OCI-M1 (cell line): ENCODE measurements around the gene DUSP22.

ENCODE experiments used
- DNase-seq: peaks from one replicate; lab custom pipeline; 2025; lab: John Stamatoyannopoulos, UW

Gene DUSP22

DNA sequence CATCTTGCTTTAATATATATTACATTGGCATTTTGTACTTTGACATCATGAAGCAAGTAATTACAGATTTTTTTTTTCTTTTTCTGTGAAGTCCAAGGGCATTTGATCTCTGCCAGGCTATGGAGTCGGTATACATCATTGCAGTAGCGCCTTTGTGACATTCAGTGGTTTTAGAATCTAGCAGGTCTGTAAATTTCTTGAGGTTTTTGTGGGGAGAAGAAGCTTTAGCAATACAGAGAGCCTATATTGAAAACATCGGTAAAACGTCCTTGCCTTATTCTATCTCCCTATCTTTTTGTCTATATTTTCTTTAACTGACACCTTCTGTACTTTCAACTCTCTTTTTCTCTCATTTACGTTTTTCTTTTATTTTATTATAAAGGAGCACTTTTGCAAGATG lies 47.2 kb downstream of the DUSP22 start:
- DNase-seq, result no peak

DNA sequence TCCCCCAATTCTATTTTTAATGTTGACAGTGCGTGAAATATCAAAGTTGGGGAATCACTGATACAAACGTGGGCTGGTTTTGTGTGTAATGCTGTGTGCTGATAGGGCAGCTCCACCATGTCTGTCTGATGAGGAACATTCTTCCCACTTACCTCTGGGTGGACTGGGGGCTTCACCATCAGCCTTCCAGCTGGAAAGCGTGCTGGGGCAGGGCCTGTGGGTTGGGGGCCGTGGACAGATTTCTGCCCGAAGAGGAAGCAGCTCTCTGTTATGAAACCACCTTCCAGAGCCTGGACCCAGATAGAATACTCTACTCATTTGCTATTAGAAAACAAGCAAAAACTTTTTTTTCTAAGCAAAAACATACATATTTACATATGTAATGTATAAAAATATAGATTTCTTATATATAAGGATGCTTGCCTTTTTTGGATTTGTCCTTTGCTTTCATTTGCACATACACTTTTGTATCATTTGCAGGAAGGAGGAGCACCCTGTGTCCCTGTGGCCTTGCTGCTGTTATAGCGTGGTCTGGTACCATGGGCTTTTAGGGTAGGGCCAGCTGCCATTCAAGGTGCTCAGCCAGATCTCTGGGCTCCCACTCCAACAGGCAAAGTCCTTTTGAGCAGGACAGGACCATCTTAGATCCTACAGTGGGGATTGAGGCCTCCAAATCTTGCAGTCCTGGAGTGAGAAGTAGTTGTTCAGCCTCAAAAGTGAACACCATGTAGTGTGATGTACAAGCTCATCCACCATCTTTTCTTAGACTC lies 48.1 kb downstream of the DUSP22 start:
- DNase-seq, result no peak

DNA sequence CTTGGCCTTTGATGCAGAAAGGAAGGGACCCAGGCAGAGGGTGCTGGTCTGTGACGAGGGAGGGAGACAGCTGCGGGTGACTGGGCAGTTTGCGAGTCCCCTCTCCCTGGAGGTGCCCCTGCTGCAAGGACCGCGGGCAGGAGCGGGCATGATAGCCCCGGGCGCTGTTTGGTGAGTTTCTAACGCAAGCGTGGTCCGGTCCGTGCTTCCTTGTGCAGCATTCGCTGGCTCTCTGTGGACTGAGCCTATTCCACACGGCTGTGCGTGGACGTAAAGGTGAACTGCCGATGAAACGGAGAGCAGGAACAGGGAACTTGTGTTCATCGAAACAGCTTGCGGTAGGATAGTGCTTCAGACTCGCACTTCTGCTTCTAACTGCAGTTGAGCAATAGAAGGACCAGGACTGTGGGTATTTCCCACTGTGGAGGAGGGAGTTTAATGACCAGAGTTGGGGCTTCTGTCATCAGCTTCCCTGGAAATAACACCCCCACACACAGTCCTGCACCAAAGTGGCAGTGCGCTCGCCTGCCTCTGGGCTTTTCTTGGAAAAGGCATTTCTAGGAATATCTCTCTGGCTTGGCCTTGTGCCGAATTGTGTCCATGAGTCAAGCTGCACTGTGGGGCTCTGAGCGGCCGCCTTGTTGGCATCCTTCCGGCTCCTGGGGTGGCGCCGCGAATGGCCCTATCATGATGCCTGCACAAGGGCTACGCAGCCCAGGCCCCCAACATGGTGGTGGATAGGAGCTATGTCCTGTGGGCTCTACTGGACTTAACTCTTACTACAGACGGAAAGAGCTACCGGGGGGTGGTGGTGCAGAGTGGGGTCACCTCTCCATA lies 48.9 kb downstream of the DUSP22 start:
- DNase-seq, result no peak

DNA sequence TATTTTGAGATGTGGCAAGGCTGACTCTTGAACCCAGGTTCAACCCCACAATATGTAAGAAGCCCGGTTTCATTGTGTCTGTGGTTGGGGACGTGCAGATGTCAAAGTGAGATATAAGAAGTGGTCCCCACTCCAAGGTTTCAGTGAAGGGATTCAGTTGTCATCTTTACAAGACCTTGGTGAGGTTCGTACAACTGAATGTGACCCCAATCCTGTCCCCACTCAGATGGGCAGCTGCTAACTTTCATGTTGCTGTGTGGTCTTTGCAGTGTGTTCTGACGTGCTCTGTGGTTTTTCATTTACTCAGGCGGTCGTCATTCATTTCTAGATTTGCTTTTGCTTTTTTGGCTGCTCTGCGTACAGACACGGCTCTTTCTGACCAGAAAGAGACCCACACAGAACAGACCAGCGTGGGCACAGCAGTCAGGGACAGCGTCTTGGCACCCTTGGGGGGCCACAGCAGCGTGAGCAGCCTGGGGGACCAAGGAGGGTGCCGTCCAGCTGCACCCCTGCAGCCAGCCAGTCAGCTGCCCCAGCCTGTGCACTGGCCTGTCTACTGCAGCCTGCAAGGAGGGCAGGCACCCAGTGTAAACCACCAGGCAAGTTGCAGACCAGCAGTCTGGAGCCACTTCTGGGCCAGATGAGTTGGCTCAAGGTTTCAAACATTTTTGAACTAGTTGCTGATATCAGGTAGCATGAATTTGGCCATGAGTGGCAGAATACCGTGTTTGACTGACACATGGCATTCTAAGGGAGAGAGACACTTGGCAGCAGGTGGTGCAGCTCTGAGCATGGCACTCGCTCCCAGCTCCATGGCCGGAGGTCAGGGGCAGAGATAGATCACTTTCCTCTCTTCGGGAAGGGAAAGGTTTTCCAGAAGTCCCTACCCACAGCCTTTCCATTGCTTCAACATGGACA lies 49.9 kb downstream of the DUSP22 start:
- DNase-seq, result no peak

DNA sequence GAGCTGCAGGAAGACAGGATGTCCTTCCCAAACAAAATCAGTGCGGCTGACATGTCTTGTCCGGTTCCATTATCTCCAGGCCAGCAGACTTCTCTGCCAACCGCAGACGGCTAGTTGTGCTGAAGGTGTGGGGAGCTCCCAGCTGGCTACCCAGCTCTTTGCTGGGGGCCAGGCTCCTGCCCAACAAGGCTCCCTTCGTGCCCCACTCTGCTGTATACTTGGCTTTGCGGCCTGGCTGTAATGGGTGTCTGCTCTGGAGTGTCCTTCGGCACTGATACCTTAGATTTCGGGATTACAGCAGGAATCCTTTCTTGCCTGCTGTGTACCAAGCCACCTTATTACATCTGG lies 50.5 kb downstream of the DUSP22 start:
- no peak for DNase-seq

DNA sequence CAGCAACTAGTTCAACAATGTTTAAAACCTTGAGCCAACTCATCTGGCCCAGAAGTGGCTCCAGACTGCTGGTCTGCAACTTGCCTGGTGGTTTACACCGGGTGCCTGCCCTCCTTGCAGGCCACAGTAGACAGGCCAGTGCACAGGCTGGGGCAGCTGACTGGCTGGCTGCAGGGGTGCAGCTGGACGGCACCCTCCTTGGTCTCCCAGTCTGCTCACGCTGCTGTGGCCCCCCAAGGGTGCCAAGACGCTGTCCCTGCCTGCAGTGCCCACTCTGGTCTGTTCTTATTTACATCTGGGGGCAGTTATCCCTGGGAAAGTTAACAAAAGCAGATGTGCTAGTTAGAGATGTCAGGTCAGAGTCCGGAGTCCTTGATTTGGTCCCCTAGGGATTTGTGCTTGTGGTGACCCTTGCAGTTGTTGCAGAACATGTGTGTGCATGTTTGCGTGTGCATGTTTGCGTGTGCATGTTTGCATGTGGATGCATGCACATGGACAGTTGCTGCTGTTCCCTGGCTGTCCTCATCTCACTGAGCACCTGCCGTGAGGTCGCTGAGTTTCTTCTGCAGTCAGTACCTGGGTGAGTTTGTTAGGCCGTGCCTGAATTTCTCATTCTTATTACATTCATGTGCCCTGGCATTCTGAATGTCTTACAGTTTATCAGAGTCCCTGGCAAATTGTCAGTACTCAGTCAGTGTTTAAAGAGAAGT lies 51.1 kb downstream of the DUSP22 start:
- DNase-seq, result no peak

DNA sequence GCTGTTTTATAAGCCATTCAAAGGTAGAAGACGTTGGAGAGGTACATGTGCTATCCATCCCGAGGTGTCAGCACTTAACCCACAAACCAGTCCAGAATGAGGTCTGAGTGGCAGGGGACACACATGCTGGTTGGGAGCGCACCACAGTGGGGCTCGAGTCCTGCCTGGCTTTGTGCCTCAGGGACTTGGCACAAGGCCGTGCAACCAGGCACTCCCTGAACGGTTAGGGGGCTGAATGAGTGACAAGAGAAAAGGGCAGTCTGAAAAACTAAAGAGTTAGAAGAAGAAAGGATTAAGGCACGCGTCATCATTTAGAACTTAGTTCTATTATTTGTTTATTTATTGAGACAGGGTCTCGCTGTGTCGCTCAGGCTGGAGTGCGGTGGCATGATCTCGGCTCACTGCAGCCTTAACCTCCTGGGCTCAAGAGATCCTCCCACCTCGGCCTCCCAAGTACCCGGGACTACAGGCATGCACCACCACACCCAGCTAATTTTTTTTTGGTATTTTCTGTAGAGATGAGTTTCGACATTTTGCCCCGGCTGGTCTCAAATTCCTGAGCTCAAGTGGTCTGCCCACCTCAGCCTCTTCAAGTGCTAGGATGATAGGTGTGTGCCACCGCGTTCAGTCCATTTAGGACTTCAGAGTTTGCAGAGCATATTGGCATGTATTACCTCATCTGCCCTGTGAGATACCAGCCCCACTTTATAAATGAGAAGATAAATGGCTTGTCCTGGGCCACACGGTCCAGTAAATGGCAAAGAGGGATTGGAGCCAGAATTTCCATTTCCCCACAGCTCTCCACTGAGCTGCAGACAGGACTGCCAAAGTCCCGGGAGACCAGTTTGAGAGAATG lies 51.9 kb downstream of the DUSP22 start:
- no peak for DNase-seq

DNA sequence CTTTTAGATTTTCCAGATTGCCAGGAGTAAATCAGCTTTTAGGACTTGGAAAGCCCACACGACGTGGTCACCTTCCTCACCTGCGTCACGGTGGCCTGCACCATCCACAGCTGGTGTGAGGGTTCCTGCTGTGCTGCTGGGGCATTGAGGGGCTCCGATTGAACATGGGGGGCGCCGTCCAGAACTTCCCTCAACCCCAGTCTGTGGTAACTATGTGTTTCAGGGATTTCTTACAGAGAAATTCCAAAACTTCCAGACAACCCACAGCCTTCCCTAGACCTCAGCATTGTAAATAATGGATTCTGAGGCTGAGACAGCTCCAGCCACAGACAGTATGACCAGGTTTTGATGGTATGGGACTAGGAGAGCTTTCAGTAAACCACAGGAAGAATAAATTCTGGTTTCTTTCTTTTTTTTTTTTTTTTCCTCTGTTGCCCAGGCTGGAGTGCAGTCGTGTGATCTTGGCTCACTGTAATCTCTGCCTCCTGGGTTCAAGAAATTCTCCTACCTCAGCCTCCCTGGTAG lies 52.6 kb downstream of the DUSP22 start:
- DNase-seq, result no peak

DNA sequence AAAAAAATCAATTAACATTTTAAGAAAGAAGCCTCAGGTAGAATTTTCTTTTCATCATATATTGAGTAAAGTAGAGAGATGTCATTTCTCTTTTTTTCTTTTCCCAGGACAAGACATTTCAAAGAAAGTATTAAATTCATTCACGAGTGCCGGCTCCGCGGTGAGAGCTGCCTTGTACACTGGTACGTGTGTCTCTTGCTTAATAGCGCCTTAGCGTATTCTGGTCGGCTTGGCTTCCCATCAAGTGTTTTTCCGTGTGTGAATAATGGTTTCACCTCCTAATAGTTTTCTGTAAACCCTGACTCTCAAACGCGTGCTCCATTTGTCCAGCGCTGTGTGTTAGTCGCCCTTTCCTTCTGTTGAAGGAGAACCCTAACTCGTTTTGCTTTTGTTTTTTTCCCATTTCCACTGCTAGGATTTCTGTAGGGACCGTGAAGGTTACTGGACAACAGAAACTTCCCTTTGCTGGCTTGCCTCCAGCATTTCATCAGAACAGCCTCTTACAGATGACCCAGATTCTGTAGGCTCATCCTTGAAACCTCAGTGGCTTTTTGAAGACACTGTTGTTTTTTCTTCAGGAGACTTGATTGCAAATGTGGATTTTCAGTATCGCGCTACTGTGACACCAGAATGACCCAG lies 53.6 kb downstream of the DUSP22 start:
- DNase-seq, result no peak

DNA sequence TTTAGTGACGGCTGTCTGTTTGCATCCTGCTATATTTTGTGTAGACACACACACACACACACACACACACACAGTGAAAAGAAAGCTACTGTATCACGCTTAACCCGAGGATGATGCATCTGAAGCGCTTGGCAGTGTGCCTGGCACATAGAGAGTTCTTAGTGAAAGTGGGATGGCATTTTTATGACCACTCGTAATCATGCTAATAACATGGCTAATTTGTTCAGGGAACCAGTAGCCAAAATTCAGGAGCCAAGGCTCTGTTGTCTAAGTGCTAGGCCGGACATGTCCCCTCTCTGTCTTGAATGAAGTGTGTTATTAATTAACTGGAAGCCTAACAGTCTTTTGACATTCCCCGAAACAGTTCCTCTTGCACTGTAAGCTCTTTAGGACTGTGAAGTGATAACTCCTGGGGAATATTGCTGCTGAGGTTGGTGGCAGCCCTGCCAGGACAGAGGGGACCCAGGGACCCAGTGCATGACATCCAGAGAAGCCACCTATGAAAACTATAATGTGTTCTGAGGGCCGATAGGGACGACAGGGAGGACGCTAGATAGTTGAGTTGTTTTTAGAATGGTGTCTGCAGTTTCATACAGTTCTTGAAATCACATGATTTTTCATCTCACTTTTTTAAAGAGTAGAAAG lies 54.2 kb downstream of the DUSP22 start:
- DNase-seq, result no peak

DNA sequence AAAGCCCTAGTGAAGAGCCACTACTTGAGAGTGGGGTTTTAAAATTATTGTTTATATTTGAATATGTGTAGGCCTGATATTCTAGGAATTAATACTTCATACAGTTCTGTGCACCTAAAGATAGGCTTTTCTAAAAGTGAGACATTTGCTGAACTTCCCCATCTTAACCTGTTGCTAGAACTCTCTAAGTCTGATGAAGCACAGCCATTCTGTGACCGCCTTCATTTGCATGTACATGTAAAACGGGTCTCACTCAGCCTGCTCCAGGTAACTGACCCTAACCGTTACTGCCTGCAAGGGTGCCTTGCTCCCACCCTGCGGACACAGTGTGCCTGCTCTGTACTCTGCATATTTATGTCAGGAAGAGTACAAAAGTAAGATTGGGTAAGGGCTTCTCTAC lies 54.9 kb downstream of the DUSP22 start:
- DNase-seq, result no peak

DNA sequence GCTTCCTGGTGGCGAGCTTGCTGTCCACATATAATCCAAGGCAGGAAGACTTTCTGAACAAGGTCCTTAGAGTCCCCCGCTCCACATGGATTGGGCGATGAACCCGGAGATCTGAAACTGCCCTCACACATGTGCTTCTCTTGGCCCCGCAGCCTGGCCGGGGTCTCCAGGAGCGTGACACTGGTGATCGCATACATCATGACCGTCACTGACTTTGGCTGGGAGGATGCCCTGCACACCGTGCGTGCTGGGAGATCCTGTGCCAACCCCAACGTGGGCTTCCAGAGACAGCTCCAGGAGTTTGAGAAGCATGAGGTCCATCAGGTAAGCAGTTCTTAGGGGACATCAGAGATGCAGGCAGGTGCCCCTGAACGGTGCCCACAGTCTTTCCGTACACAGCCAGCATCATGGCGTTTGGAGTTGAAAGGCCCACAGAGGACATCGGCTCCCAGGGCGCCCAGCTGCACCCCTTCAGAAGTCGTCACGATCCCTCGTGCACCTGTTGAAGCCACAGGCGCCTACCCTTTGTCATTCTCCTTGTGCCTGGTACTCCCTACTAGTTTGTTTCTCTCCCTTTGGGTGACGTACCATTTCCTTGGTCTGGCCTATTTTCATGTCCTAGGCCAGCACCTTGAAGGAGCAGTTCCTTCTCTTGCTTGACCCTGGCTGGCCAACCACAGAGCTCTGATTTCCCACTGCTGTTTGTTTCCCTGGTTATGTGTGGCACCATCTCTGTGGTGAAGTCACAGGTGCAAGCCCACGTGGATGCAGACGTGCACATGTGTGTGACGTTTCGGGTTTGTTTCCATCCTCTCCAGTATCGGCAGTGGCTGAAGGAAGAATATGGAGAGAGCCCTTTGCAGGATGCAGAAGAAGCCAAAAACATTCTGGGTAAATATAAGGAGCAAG lies 55.9 kb downstream of the DUSP22 start:
- DNase-seq, result no peak

DNA sequence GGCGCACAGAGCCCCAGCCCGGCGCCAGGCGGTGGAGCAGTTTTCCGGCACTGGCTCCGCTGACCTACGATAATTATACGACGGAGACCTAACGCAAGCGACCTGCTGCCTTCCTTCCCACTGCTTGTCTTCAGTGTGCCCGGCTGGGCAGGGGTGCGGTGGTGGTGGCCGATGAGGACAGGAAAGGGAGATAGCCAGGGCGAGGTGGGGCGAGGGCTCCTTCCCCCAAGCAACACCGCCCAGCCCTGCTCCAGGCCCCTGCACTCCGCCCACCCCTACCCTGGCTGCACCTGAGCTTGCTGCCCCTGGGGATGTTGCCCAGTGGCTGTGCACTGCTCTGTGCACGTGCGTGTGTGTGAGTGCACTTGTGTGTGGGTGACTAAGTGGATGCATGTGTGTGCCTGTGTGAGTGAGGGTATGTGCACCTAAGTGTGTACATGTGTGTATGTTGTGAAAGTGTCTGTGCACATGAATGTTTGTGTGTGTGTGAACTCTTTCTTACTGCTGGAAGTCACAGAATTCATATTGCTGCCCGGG lies 56.6 kb downstream of the DUSP22 start:
- no peak for DNase-seq

DNA sequence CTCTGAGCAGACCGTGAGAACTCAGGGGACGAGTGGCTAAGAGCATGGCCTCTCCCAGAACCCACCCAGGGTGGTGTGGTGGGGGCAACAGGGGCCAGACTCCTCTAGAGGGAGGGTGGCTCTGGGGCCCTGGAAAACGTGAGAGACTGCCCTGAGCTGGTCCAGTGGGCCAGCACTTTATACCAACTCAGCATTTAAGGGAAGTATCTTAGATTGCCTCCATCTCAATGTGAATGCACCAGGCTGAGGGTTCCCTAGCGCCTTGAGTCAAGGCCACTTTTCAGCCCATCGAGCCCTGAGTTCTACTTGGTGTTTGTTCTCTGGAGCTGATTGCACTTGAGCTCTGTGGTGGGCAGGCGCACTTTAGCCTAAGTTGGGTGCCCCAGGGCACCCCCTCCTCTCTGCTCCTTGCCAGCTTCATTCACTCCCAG lies 57.2 kb downstream of the DUSP22 start:
- DNase-seq, result no peak

DNA sequence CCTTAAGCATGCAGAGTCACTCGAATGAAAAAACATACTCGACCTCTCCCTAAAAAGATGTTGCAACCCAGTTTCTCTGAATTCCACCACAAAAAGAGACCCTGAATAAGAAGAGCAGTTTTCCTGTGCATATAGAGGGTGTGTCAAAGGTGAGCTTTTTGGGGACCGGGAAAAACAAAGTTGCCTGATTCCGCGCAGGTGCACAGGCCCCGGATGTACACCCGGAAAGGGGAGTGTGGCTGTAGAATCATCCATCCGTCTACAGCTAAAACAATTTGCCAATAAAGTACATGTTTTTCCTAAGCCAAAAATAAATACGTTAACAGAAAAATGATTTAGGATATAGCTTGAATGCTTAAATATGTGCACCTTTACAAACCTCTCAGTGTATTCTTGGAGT lies 58.1 kb downstream of the DUSP22 start:
- DNase-seq, result no peak

DNA sequence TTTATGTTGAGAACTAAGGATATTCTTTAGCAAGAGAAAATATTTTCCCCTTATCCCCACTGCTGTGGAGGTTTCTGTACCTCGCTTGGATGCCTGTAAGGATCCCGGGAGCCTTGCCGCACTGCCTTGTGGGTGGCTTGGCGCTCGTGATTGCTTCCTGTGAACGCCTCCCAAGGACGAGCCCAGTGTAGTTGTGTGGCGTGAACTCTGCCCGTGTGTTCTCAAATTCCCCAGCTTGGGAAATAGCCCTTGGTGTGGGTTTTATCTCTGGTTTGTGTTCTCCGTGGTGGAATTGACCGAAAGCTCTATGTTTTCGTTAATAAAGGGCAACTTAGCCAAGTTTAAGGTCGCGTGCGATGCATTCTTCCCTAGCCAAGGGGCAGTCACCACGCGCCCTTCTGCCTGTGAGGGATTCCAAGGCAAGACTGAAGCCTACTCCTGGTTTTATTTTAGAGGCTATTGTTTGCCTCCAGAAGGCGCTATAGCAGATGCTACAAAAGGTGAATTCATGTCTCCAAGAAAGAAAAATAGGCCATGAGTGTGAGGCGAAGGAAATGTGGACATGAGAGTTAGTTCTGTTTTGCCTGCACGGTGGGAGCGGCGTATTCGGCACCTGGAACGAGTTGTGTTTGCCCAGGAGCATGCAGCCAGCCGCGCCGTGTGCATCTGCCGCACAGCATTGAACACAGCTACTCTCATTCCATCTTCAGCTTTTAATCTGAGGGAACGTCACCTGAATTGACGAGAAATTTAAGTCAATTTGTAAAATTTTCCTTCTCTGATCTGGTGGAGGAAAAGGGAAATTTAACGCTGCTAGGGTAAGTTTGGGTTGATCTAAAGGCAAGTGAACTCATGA lies 59.0 kb downstream of the DUSP22 start:
- no peak for DNase-seq

DNA sequence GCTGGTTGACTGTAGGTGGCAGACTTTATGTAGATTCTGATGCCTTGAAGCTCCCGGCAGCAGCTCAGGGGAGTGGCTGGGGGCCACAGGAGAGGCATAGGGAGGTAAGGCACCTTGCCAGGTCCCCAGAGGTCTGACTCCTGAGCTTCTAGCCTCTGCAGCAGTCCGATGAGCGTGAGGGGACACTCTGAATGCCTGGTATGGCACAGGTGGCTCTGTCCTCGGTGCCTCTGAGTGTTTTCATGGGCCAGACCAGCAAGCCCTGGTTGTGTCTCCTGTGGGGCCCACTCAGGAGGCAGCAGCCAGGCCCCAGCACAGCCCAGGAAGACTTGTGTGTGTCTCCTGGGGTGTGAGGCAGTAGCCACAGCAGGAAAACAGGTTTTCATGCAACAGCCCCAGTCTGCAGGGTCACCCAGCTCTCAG lies 59.6 kb downstream of the DUSP22 start:
- no peak for DNase-seq
